Measurements from ENCODE around the gene GLIPR1. TPM values are rescaled to one million over a fixed set of nuclear protein-coding genes. Genes with fewer than 3 reads are reported as not detected.

Gene GLIPR1
- total RNA-seq, 1 experiment from 2014 or later, result 0.13 TPM

DNA sequence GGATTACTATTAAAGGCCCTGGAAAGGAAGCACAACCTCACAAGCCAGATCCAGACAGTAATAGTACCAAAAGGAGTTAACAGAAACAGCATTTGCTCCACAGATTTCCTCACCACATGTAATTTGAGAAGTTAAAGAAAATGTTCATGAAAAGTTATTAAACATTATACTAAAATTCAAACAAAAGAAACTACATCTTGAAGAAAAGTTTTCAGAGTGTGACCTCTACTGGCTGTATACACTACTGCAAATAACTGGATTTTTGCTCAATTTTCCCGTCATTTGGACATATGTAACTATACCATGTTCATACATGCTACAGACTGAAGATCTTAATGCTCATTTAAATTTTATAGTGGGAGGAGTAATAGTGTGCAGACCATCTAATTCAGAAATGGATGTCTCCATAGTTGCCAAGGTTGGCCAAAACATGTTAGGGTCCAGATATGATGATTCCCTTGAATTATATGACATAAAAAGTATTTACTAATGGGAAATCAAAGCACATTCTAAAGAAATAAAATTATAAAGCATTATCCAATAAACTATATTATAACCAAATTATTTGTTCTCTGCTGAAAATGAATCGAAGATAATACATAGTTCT is 25.3 kb downstream of the GLIPR1 start:
- H2BK5ac ChIP-seq (ENCODE audit: insufficient read length, low read length), result no peak overlapping the region
- Mint-ChIP-seq H3K27ac (no peak overlapping the region), H3K9me3 (no peaks in the 10 kb centered on the region), H3K36me3 (ENCODE audit: insufficient read depth in 1 of 3, low read depth in 3 of 3) (peaks cover 10 to 36% (median 34%) of the 10 kb centered on the region in 3 experiments), H3K4me3 (no peak overlapping the region), H3K4me1 (peaks cover 10 to 12% of the 10 kb centered on the region in 2 experiments), H3K27me3 (ENCODE audit: low read depth) (no peaks in the 10 kb centered on the region)
- H3K18ac ChIP-seq (ENCODE audit: insufficient read length, low read depth, low read length), result no peak overlapping the region
- TF ChIP-seq, protein P1, sequence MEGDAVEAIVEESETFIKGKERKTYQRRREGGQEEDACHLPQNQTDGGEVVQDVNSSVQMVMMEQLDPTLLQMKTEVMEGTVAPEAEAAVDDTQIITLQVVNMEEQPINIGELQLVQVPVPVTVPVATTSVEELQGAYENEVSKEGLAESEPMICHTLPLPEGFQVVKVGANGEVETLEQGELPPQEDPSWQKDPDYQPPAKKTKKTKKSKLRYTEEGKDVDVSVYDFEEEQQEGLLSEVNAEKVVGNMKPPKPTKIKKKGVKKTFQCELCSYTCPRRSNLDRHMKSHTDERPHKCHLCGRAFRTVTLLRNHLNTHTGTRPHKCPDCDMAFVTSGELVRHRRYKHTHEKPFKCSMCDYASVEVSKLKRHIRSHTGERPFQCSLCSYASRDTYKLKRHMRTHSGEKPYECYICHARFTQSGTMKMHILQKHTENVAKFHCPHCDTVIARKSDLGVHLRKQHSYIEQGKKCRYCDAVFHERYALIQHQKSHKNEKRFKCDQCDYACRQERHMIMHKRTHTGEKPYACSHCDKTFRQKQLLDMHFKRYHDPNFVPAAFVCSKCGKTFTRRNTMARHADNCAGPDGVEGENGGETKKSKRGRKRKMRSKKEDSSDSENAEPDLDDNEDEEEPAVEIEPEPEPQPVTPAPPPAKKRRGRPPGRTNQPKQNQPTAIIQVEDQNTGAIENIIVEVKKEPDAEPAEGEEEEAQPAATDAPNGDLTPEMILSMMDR (conservative IDR thresholded peaks at IDR 0.05), result peak; percentile 71
- no peak overlapping the region for H4K5ac ChIP-seq (ENCODE audit: insufficient read length, low read depth, low read length)
- no peak overlapping the region for H3K14ac ChIP-seq (ENCODE audit: insufficient read depth, low read length)
- H3K23ac ChIP-seq (ENCODE audit: insufficient read length, low read depth, low read length), result no peak overlapping the region
- WGBS (ENCODE audit: extremely low coverage, insufficient read length, low lambda C conversion rate), result no CpG with 5 or more reads among the region's 2 CpGs
- H3K9me3 ChIP-seq (ENCODE audit: control insufficient read depth, low read depth, low read length), result no peaks in the 10 kb centered on the region
- H3K79me2 ChIP-seq (ENCODE audit: insufficient read depth, low read length), result peaks cover 19% of the 10 kb centered on the region; the same call in 1 of the 2 replicates
- DNase-seq, result no peak
- no peak overlapping the region for H2BK20ac ChIP-seq (ENCODE audit: low read depth, low read length, poor library complexity, severe bottlenecking)
- H2AFZ ChIP-seq (ENCODE audit: low read length), result no peak overlapping the region
- no peak overlapping the region for H2BK12ac ChIP-seq (ENCODE audit: insufficient read length, low read depth, low read length)
- H3K27me3 ChIP-seq (ENCODE audit: insufficient read depth, low read length), result no peaks in the 10 kb centered on the region
- no peak overlapping the region for H3K4me2 ChIP-seq (ENCODE audit: insufficient read depth, insufficient read length, low read length)
- H4K20me1 ChIP-seq (ENCODE audit: control insufficient read depth, insufficient read depth, insufficient read length), result no peaks in the 10 kb centered on the region
- peaks cover 2% of the 10 kb centered on the region for H3K79me1 ChIP-seq (ENCODE audit: insufficient read depth, low read depth, low read length, poor library complexity, severe bottlenecking)
- no peaks in the 10 kb centered on the region for H3K23me2 ChIP-seq (ENCODE audit: insufficient read length, low read depth, low read length, poor library complexity, severe bottlenecking)
- H3K4ac ChIP-seq (ENCODE audit: low read depth, low read length), result no peak overlapping the region
- no peak overlapping the region for H4K8ac ChIP-seq (replicated peaks; ENCODE audit: insufficient read length, low read depth, low read length)
- H2AK5ac ChIP-seq (ENCODE audit: insufficient read length, low read length), result no peak overlapping the region
- H3K9ac ChIP-seq (ENCODE audit: extremely low read depth, insufficient read length, low read length), result no peak overlapping the region
- no peak overlapping the region for H2BK120ac ChIP-seq (ENCODE audit: low read depth, low read length, poor library complexity, severe bottlenecking)
- no peak overlapping the region for H3K56ac ChIP-seq (ENCODE audit: insufficient read length, low read depth, low read length)
- no peak overlapping the region for H3T11ph ChIP-seq (ENCODE audit: low read length)
- no peak overlapping the region for H2BK15ac ChIP-seq (ENCODE audit: low read depth, low read length)
- no peaks in the 10 kb centered on the region for H3K4me1 ChIP-seq (ENCODE audit: insufficient read depth, low read length)
- no peak overlapping the region for H3K27ac ChIP-seq (ENCODE audit: insufficient read length, low read depth, low read length)
- no peak overlapping the region for H4K91ac ChIP-seq (ENCODE audit: insufficient read length, low read depth, low read length)
